Subcutaneous adipose tissue (tissue), 4 donors: ENCODE results near the gene ABHD16A. TPM values are rescaled to one million over a fixed set of nuclear protein-coding genes. Genes with fewer than 3 reads are reported as not detected.

ENCODE experiments used
- CTCF ChIP-seq: fragments of 450-650 bp; IDR thresholded peaks from one replicate; pipeline ENCODE4 v1.5.1; 2016; ENCODE audit warnings: low read depth, mild to moderate bottlenecking, control low read depth, antibody characterized with exemption, moderate library complexity
- total RNA-seq, 4 donors: library from RNA; depleted of rRNA; stranded (reverse); fragments of >200 nt; gene quantifications; one replicate each; pipeline ENCODE4 v1.1.0, GENCODE V29; 2016

ABHD16A gene
- total RNA-seq, 4 donors from 2014 or later, result 29.2 to 45.1 (median 35.6) TPM

GRCh38 chr6:31722173-31722572 lies 19.0 kb upstream of the ABHD16A start:
- no peak for TF ChIP-seq CTCF

- no peak for TF ChIP-seq CTCF
Observed at GRCh38 chr6:31721351-31722020, 18.4 kb upstream of the ABHD16A start, which contains the start of gene LY6G6C. Gene LY6G6C, minus strand, starts transcription at chr6:31721746. Its CDS starts 67 bp downstream, at chr6:31721679.

GRCh38 chr6:31720196-31720770 lies 17.2 kb upstream of the ABHD16A start:
- TF ChIP-seq CTCF, result no peak

GRCh38 chr6:31719001-31719400 lies 15.9 kb upstream of the ABHD16A start:
- no peak for TF ChIP-seq CTCF

- no peak for TF ChIP-seq CTCF
Observed at GRCh38 chr6:31718265-31718664, 15.1 kb upstream of the ABHD16A start.

- no peak for TF ChIP-seq CTCF
Observed at GRCh38 chr6:31717499-31718222, 14.5 kb upstream of the ABHD16A start.
